Kidney (tissue), 22 donors: Measurements from ENCODE around the gene NABP2. TPM values are rescaled to one million over a fixed set of nuclear protein-coding genes. Genes with fewer than 3 reads are reported as not detected.

Experiments
- DNase-seq, 5 donors: peaks; one replicate each; pipeline ENCODE4 v3.0.0-alpha.2; 2013 to 2020
- FAIRE-seq: peaks from 2 replicates; lab custom pipeline; 2012; peaks lifted over from hg19 to GRCh38; lab: Jason Lieb, UNC
- H3K27ac ChIP-seq, 2 donors: one replicate each; pipeline ENCODE4 v1.7.0; 2013; ENCODE audit warnings: low read depth in 2 of 2, low read length in 2 of 2, inconsistent platforms in 1 of 2
- H3K27me3 ChIP-seq: one replicate; pipeline ENCODE4 v1.7.1; 2013; ENCODE audit warnings: low read length, inconsistent platforms; ENCODE audit not compliant: control insufficient read depth, insufficient read depth
- H3K36me3 ChIP-seq, 3 donors: one replicate each; pipeline versions ENCODE4 v1.7.0 to v1.7.1; 2013; ENCODE audit warnings: low read length in 3 of 3, control low read depth in 1 of 3, inconsistent platforms in 1 of 3; ENCODE audit not compliant: insufficient read depth in 3 of 3, control insufficient read depth in 2 of 3
- H3K4me1 ChIP-seq, 3 donors: one replicate each; pipeline versions ENCODE4 v1.7.0 to v1.7.1; 2013; ENCODE audit warnings: low read length in 3 of 3, inconsistent platforms in 1 of 3, low read depth in 1 of 3; ENCODE audit not compliant: control insufficient read depth in 2 of 3, insufficient read depth in 2 of 3
- H3K4me3 ChIP-seq, 3 donors: one replicate each; pipeline versions ENCODE4 v1.7.0 to v1.8.1; 2013; ENCODE audit warnings: low read length in 3 of 3, control low read depth in 1 of 3, inconsistent platforms in 1 of 3
- H3K9ac ChIP-seq, 3 donors: one replicate each; pipeline versions ENCODE4 v1.7.0 to v1.7.1; 2013; ENCODE audit warnings: low read length in 3 of 3, control low read depth in 1 of 3, inconsistent platforms in 1 of 3
- H3K9me3 ChIP-seq, 3 donors: one replicate each; pipeline versions ENCODE4 v1.7.0 to v1.7.1; 2013; ENCODE audit warnings: low read length in 3 of 3, control low read depth in 1 of 3, inconsistent platforms in 1 of 3; ENCODE audit not compliant: control insufficient read depth in 2 of 3, insufficient read depth in 1 of 3
- intact Hi-C: fragments of 100-400 bp; cut with DNase I; formaldehyde crosslinking; loops from one replicate; pipeline ENCODE4 v1.11.1; 2022
- long read RNA-seq, 10 donors: library from polyadenylated mRNA in 1 of 10; unstranded in 1 of 10; transcript quantifications; one replicate each; pipeline ENCODE4 v2.0.0 and lab custom pipeline, GENCODE V29; 2021 to 2026
- polyA plus RNA-seq: library from polyadenylated mRNA; stranded (reverse); fragments of 350-450 nt; fragmentation: Illumina TruSeq; extraction: RNeasy Lipid Tissue Mini Kit (QIAGEN cat#74804); gene quantifications from one replicate; pipeline ENCODE4 v1.2.3, GENCODE V29; 2014; ENCODE audit warnings: low read depth, low replicate concordance; ENCODE audit not compliant: insufficient read depth
- total RNA-seq: library from RNA; stranded (reverse); fragmentation: NEBNext Ultra II Directional; extraction: Animal tissue kit (Norgen Biotek cat#: 25700); gene quantifications from one replicate; pipeline ENCODE4 v1.2.1, GENCODE V29; 2021
- TF ChIP-seq, protein P1 (sequence below): IDR thresholded peaks from 3 replicates; pipeline ENCODE4 v1.5.1; 2012; ENCODE audit warnings: mild to moderate bottlenecking, moderate library complexity, borderline replicate concordance; ENCODE audit not compliant: insufficient read depth; ENCODE audit errors: extremely low read depth
- donor health status: control.
- donor health status: control.
- donor health status: control.
- donor health status: control.
- donor health status: control.
- donor health status: DM: yes; HTN: yes; CAD: no.
- donor health status: Normal renal cell carcinoma (clear cell type).

NABP2 gene
- total RNA-seq = 31.0 TPM
- polyA plus RNA-seq = 42.3 TPM
- long read RNA-seq, donor 1, transcript NABP2-201 (7 exons, 1,417 nt) = major isoform, 7 of 14 reads
- long read RNA-seq, donor 1, partial matches to known transcripts = 0 of 14 reads
- long read RNA-seq, donor 1, other reads (novel, unspliced or antisense) = 0 of 14 reads
- long read RNA-seq, donor 2, transcript NABP2-201 (7 exons, 1,417 nt) = major isoform, 5 of 13 reads
- long read RNA-seq, donor 2, partial matches to known transcripts = 7 of 13 reads
- long read RNA-seq, donor 2, other reads (novel, unspliced or antisense) = 0 of 13 reads
- long read RNA-seq, donor 3, transcript NABP2-201 (7 exons, 1,417 nt) = major isoform, 9 of 18 reads
- long read RNA-seq, donor 3, partial matches to known transcripts = 0 of 18 reads
- long read RNA-seq, donor 3, other reads (novel, unspliced or antisense) = 0 of 18 reads
- long read RNA-seq, donor 4, transcript NABP2-201 (7 exons, 1,417 nt) = major isoform, 5 of 14 reads
- long read RNA-seq, donor 4, partial matches to known transcripts = 5 of 14 reads
- long read RNA-seq, donor 4, other reads (novel, unspliced or antisense) = 0 of 14 reads
- long read RNA-seq, donor 5 = 0 reads
- long read RNA-seq, donor 6, partial matches to known transcripts = 0 of 5 reads
- long read RNA-seq, donor 6, other reads (novel, unspliced or antisense) = 0 of 5 reads
- long read RNA-seq, donor 7, transcript NABP2-201 (7 exons, 1,417 nt) = major isoform, 10 of 18 reads
- long read RNA-seq, donor 7, partial matches to known transcripts = 1 of 18 reads
- long read RNA-seq, donor 7, other reads (novel, unspliced or antisense) = 5 of 18 reads
- long read RNA-seq, donor 8, transcript NABP2-201 (7 exons, 1,417 nt) = major isoform, 5 of 9 reads
- long read RNA-seq, donor 8, partial matches to known transcripts = 0 of 9 reads
- long read RNA-seq, donor 8, other reads (novel, unspliced or antisense) = 0 of 9 reads
- long read RNA-seq, donor 9, partial matches to known transcripts = 0 of 6 reads
- long read RNA-seq, donor 9, other reads (novel, unspliced or antisense) = 0 of 6 reads
- long read RNA-seq, donor 10, transcript NABP2-201 (7 exons, 1,417 nt) = major isoform, 5 of 15 reads
- long read RNA-seq, donor 10, partial matches to known transcripts = 6 of 15 reads
- long read RNA-seq, donor 10, other reads (novel, unspliced or antisense) = 0 of 15 reads

DNA sequence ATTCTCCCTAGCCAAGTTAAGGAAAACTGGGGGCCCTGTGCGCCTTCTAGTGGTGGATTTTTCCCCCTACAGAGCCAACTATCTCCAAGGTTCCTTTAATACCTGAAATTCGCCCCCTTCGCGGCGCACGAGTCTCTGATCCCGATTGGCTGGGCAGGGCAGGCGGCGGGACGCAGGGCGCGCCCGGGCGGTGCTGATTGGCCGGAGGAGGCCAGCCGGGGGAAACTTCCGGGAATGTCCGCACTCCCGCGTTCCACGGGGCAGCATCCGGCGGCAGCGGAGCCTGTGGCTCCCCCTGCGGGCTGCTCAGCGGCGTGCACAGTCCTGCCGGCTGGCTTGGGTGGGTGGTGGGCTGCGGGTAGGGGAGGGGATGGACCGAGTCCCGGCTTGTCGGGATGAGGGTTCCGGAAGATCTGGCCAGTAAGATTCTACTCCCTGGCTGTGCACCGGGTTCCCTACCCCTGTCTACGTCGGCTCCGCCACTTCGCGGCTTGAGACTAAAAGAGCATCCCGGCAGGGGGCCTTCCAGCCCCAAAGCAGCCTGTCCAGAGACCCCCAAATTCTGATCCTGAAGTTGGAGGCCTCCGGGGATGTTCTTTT lies at the start of gene NABP2:
Gene NABP2 (plus strand): TSS at position 241 of the 600 bp plus-strand sequence. CDS start 515 bp downstream, outside the sequence.
- Histone ChIP-seq H3K36me3 (peaks cover 0 to 2% (median 0%) of the 10 kb centered on the region in 3 donors), H3K4me1 (peaks cover 4 to 17% (median 8%) of the 10 kb centered on the region in 3 donors), H3K9me3 (no peaks in the 10 kb centered on the region), H3K9ac (peak within 1 kb of the TSS; percentile 19 to 85 (median 52)), H3K4me3 (peak within 1 kb of the TSS; percentile 68 to 85 (median 74)), H3K27ac (peak within 1 kb of the TSS in 1 of 2 donors; percentile 63), H3K27me3 (no peaks in the 10 kb centered on the region)
- TF ChIP-seq, protein P1, sequence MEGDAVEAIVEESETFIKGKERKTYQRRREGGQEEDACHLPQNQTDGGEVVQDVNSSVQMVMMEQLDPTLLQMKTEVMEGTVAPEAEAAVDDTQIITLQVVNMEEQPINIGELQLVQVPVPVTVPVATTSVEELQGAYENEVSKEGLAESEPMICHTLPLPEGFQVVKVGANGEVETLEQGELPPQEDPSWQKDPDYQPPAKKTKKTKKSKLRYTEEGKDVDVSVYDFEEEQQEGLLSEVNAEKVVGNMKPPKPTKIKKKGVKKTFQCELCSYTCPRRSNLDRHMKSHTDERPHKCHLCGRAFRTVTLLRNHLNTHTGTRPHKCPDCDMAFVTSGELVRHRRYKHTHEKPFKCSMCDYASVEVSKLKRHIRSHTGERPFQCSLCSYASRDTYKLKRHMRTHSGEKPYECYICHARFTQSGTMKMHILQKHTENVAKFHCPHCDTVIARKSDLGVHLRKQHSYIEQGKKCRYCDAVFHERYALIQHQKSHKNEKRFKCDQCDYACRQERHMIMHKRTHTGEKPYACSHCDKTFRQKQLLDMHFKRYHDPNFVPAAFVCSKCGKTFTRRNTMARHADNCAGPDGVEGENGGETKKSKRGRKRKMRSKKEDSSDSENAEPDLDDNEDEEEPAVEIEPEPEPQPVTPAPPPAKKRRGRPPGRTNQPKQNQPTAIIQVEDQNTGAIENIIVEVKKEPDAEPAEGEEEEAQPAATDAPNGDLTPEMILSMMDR = peak; percentile 81
- intact Hi-C loops = no loop called here
- FAIRE-seq = peak; percentile 94
- peak; percentile 98 to 100 (median 99) for DNase-seq

DNA sequence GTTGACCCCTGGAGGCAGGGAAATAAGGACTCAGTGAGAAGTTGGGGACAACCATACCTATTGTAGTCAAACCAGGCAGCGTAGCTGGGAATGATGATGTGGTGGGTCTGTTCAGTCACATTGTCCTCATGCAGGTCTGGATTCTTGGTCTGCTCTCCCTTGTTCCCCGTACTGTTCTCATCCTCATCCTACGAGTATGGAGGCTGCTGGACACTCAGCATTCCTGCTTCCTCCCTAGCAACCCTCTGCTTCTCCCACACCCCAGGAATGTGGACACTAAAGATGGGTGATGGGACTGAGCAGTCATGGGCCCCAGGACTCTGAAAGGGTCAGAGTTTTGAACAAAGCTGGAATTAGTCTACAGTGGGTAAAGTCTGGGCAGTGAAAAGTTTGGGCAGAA lies 45.8 kb upstream of the NABP2 start:
- peaks cover 15 to 53% (median 43%) of the 10 kb centered on the region in 3 donors for H3K36me3 ChIP-seq
- H3K9me3 ChIP-seq = no peaks in the 10 kb centered on the region
- no peak overlapping the region for H3K27ac ChIP-seq
- TF ChIP-seq, protein P1 = no peak
- no peaks in the 10 kb centered on the region for H3K4me1 ChIP-seq
- no peak overlapping the region for H3K9ac ChIP-seq
- intact Hi-C loops = no loop called here
- no peak for DNase-seq
- H3K27me3 ChIP-seq = no peaks in the 10 kb centered on the region
- FAIRE-seq = no peak
- no peak overlapping the region for H3K4me3 ChIP-seq

DNA sequence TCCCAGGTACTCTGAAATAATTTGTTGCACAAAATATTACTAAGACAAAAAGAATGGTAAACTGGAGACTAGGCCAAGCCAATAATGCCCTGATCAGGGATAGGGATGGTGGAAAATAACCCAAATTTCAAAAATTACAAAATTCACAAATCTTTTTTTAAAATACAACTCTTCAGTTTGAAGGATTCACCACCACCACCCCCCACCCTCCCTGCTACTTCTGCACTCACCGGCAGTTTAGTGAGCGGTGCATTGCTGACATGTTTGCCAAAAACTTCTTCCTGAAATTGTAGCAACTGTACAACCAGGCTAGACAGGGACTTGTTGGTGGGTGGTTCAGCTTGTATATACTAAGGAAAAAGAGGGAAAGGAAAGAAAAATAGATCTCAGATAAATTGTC lies 37.2 kb upstream of the NABP2 start:
- intact Hi-C loops = loop anchor here (10.0 kb wide), 1 partner anchor 62 kb away; the partner anchor contains the start of gene ESYT1
- Histone ChIP-seq H3K27me3 (no peaks in the 10 kb centered on the region), H3K4me3 (no peak overlapping the region), H3K27ac (no peak overlapping the region), H3K9me3 (no peaks in the 10 kb centered on the region), H3K4me1 (peaks cover 0 to 19% (median 10%) of the 10 kb centered on the region in 3 donors), H3K9ac (no peak overlapping the region), H3K36me3 (peaks cover 5 to 24% (median 19%) of the 10 kb centered on the region in 3 donors)
- DNase-seq = no peak
- FAIRE-seq = no peak
- TF ChIP-seq, protein P1 = no peak
